Loucy (cell line): ENCODE data around the gene WASL.

Experiments
- H2AFZ ChIP-seq: fragments of 200-600 bp; sonication (generic); 2 replicates; pipeline ENCODE4 v1.6.0; 2016; ENCODE audit warnings: antibody characterized with exemption, mild to moderate bottlenecking, low read length, moderate library complexity
- H3F3A ChIP-seq: fragments of 200-600 bp; 2 replicates; pipeline ENCODE4 v1.6.0; 2016; ENCODE audit warnings: antibody characterized with exemption, low read depth, mild to moderate bottlenecking
- H3K27me3 ChIP-seq: fragments of 200-600 bp; sonication (generic); 2 replicates; pipeline ENCODE4 v1.6.1; 2014; ENCODE audit warnings: low read length, mild to moderate bottlenecking; ENCODE audit not compliant: insufficient read depth, poor library complexity, severe bottlenecking
- H3K36me3 ChIP-seq: fragments of 200-600 bp; sonication (generic); 2 replicates; pipeline ENCODE4 v1.6.1; 2016; ENCODE audit warnings: low read length; ENCODE audit not compliant: insufficient read depth
- H3K4me1 ChIP-seq: fragments of 200-600 bp; sonication (generic); 2 replicates; pipeline ENCODE4 v1.5.1; 2014; ENCODE audit warnings: low read length, mild to moderate bottlenecking; ENCODE audit not compliant: insufficient read depth, poor library complexity, severe bottlenecking
- H3K4me2 ChIP-seq: fragments of 200-600 bp; sonication (generic); 2 replicates; pipeline ENCODE4 v1.6.0; 2014; ENCODE audit warnings: antibody characterized with exemption, low read length, low read depth, mild to moderate bottlenecking; ENCODE audit not compliant: poor library complexity, severe bottlenecking
- H3K4me3 ChIP-seq: fragments of 200-600 bp; sonication (generic); 2 replicates; pipeline ENCODE4 v1.5.1; 2014; ENCODE audit warnings: low read length, mild to moderate bottlenecking, mixed read lengths; ENCODE audit not compliant: poor library complexity, severe bottlenecking
- H3K79me2 ChIP-seq: fragments of 200-600 bp; sonication (generic); 2 replicates; pipeline ENCODE4 v1.6.1; 2014; ENCODE audit warnings: low read length; ENCODE audit not compliant: insufficient read depth
- H3K9ac ChIP-seq: fragments of 200-600 bp; sonication (generic); 2 replicates; pipeline ENCODE4 v1.6.0; 2014; ENCODE audit warnings: mild to moderate bottlenecking, low read depth, low read length, moderate library complexity; ENCODE audit not compliant: poor library complexity, severe bottlenecking
- H3K9me2 ChIP-seq: fragments of 200-600 bp; sonication (generic); replicated peaks from 2 replicates; pipeline ENCODE4 v1.6.1; 2016; ENCODE audit warnings: low read depth, low read length, mixed read lengths
- H3K9me3 ChIP-seq: fragments of 200-600 bp; sonication (generic); 2 replicates; pipeline ENCODE4 v1.6.1; 2014; ENCODE audit warnings: mild to moderate bottlenecking, antibody characterized with exemption, low read length, low read depth; ENCODE audit not compliant: insufficient read depth
- H4K20me1 ChIP-seq: fragments of 200-600 bp; sonication (generic); 2 replicates; pipeline ENCODE4 v1.6.0; 2014; ENCODE audit warnings: antibody characterized with exemption, low read length, mild to moderate bottlenecking; ENCODE audit not compliant: insufficient read depth, poor library complexity, severe bottlenecking
- CTCF ChIP-seq: fragments of 200-600 bp; sonication (generic); conservative IDR thresholded peaks from 2 replicates; pipeline ENCODE4 v1.5.1; 2014; ENCODE audit warnings: mild to moderate bottlenecking, antibody characterized with exemption, low read length
- EZH2phosphoT487 ChIP-seq: fragments of 200-600 bp; IDR thresholded peaks from 2 replicates; pipeline ENCODE4 v1.6.1; 2018; ENCODE audit warnings: antibody characterized with exemption, mild to moderate bottlenecking, moderate library complexity, borderline replicate concordance

Gene WASL

GRCh38 chr7:123673137-123673732 lies 75.6 kb downstream of the WASL start:
- no peak for TF ChIP-seq CTCF
- no peaks in the 10 kb centered on the region for H3K9me3 ChIP-seq
- no peaks in the 10 kb centered on the region for H3K79me2 ChIP-seq
- no peaks in the 10 kb centered on the region for H4K20me1 ChIP-seq
- H3K27me3 ChIP-seq: no peaks in the 10 kb centered on the region
- H3K9ac ChIP-seq: no peak overlapping the region
- no peak overlapping the region for H2AFZ ChIP-seq
- no peaks in the 10 kb centered on the region for H3F3A ChIP-seq
- H3K4me1 ChIP-seq: no peaks in the 10 kb centered on the region
- no peaks in the 10 kb centered on the region for H3K9me2 ChIP-seq
- H3K36me3 ChIP-seq: no peaks in the 10 kb centered on the region
- no peak overlapping the region for H3K4me3 ChIP-seq
- H3K4me2 ChIP-seq: no peak overlapping the region

GRCh38 chr7:123669485-123669884 lies 79.3 kb downstream of the WASL start:
- Histone ChIP-seq H3K4me1 (no peaks in the 10 kb centered on the region), H3K4me2 (no peak overlapping the region), H3K79me2 (no peaks in the 10 kb centered on the region), H3K36me3 (no peaks in the 10 kb centered on the region), H3K9me3 (no peaks in the 10 kb centered on the region), H3K27me3 (no peaks in the 10 kb centered on the region), H3K9ac (no peak overlapping the region), H3F3A (no peaks in the 10 kb centered on the region), H3K4me3 (no peak overlapping the region), H3K9me2 (no peaks in the 10 kb centered on the region), H2AFZ (no peak overlapping the region), H4K20me1 (no peaks in the 10 kb centered on the region)
- no peak for TF ChIP-seq CTCF
- TF ChIP-seq EZH2phosphoT487: no peak

GRCh38 chr7:123666492-123666891 lies 82.3 kb downstream of the WASL start:
- Histone ChIP-seq H2AFZ (no peak overlapping the region), H3K4me1 (no peaks in the 10 kb centered on the region), H3F3A (no peaks in the 10 kb centered on the region), H3K27me3 (peaks cover 4% of the 10 kb centered on the region), H3K9ac (no peak overlapping the region), H3K79me2 (no peaks in the 10 kb centered on the region), H3K36me3 (no peaks in the 10 kb centered on the region), H3K4me2 (no peak overlapping the region), H4K20me1 (no peaks in the 10 kb centered on the region), H3K9me2 (no peaks in the 10 kb centered on the region), H3K4me3 (no peak overlapping the region), H3K9me3 (no peaks in the 10 kb centered on the region)
- no peak for TF ChIP-seq EZH2phosphoT487
- no peak for TF ChIP-seq CTCF
